Measurements from ENCODE around the gene ACKR2. TPM values are rescaled to one million over a fixed set of nuclear protein-coding genes. Genes with fewer than 3 reads are reported as not detected.

Gene ACKR2
- total RNA-seq, 1 donor from 2014 or later, result 7.9 TPM

- Histone ChIP-seq H3K9me3 (no peaks in the 10 kb centered on the region), H3K27ac (peak overlapping the region; percentile 43)
Measured at GRCh38 chr3:42822828-42823227, 13.6 kb downstream of the ACKR2 start.

GRCh38 chr3:42823351-42823750 is 14.1 kb downstream of the ACKR2 start:
- no peak for TF ChIP-seq POLR2A (IDR thresholded peaks at IDR 0.05)
- TF ChIP-seq CTCF (IDR thresholded peaks at IDR 0.05), result no peak
- peak in 1 of 2 donors; percentile 20 for TF ChIP-seq POLR2AphosphoS5 (IDR thresholded peaks at IDR 0.05; ENCODE audit: insufficient read depth in 1 of 2, low read depth in 1 of 2)
- DNase-seq (ENCODE audit: extremely low spot score in 2 of 2), result no peak
- no peaks in the 10 kb centered on the region for H3K27me3 ChIP-seq
- intact Hi-C loops (cut with DNase I), result no loop called here
- no peaks in the 10 kb centered on the region for H3K9me3 ChIP-seq
- H3K4me1 ChIP-seq, result peaks cover 17% of the 10 kb centered on the region
- no peak overlapping the region for H3K4me3 ChIP-seq
- H3K27ac ChIP-seq, result no peak overlapping the region
- H3K36me3 ChIP-seq, result no peaks in the 10 kb centered on the region

More at GRCh38 chr3:42822828-42823227, 13.6 kb downstream of the ACKR2 start:
- no peak for DNase-seq (ENCODE audit: extremely low spot score in 2 of 2)
- Histone ChIP-seq H3K27me3 (no peaks in the 10 kb centered on the region), H3K4me1 (peaks cover 17% of the 10 kb centered on the region), H3K36me3 (no peaks in the 10 kb centered on the region), H3K4me3 (no peak overlapping the region)
- TF ChIP-seq POLR2AphosphoS5 (IDR thresholded peaks at IDR 0.05; ENCODE audit: insufficient read depth in 1 of 2, low read depth in 1 of 2) (no peak), CTCF (IDR thresholded peaks at IDR 0.05) (no peak), POLR2A (IDR thresholded peaks at IDR 0.05) (no peak)
- intact Hi-C loops (cut with DNase I), result no loop called here

DNA sequence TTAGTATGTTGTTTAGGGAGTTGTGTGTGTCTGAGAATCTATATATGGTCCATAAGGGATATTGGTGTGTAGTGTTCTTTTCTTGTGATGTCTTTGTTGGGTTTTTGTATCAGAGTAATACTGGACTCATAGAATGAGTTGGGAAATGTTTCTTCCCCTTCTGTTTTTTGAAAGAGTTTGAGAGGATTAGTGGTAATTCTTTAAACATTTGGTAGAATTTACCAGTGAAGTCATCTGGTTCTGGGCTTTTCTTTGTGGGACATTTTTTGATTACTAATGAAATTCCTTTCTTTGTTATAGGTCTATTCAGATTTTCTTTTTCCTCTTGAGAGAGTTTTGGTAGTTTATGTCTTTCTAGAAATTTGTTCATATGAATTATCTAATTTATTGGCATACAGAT is 16.9 kb downstream of the ACKR2 start:
- no peak overlapping the region for H3K27ac ChIP-seq
- no peak overlapping the region for H3K4me3 ChIP-seq
- H3K27me3 ChIP-seq, result no peaks in the 10 kb centered on the region
- intact Hi-C loops (cut with DNase I), result no loop called here
- no peaks in the 10 kb centered on the region for H3K9me3 ChIP-seq
- DNase-seq (ENCODE audit: extremely low spot score in 2 of 2), result no peak
- H3K4me1 ChIP-seq, result no peaks in the 10 kb centered on the region
- no peaks in the 10 kb centered on the region for H3K36me3 ChIP-seq
- no peak for TF ChIP-seq POLR2A (IDR thresholded peaks at IDR 0.05)
- TF ChIP-seq POLR2AphosphoS5 (IDR thresholded peaks at IDR 0.05; ENCODE audit: insufficient read depth in 1 of 2, low read depth in 1 of 2), result no peak
- no peak for TF ChIP-seq CTCF (IDR thresholded peaks at IDR 0.05)

DNA sequence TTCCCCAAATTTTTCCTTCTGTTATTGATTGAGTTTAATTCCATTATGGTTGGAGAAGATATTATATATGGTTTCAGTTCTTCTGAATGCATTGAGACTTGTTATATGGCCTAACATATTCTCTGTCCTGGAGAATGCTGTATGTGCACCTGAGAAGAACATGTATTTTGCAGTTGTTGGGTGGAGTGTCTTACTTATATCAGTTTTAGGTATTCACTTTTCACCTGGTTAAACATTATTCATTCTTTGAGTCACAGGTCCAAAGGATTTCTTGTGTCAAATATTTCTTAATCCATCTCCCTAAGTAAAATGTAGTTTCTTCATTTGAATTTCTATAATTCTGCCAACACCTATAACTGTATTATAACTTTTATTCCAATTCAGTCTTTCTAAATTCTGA is 17.8 kb downstream of the ACKR2 start:
- Histone ChIP-seq H3K4me1 (no peaks in the 10 kb centered on the region), H3K27ac (no peak overlapping the region), H3K9me3 (no peaks in the 10 kb centered on the region), H3K36me3 (no peaks in the 10 kb centered on the region), H3K4me3 (no peak overlapping the region), H3K27me3 (no peaks in the 10 kb centered on the region)
- no peak for TF ChIP-seq CTCF (IDR thresholded peaks at IDR 0.05)
- TF ChIP-seq POLR2AphosphoS5 (IDR thresholded peaks at IDR 0.05; ENCODE audit: insufficient read depth in 1 of 2, low read depth in 1 of 2), result no peak
- TF ChIP-seq POLR2A (IDR thresholded peaks at IDR 0.05), result no peak
- intact Hi-C loops (cut with DNase I), result no loop called here
- no peak for DNase-seq (ENCODE audit: extremely low spot score in 2 of 2)

DNA sequence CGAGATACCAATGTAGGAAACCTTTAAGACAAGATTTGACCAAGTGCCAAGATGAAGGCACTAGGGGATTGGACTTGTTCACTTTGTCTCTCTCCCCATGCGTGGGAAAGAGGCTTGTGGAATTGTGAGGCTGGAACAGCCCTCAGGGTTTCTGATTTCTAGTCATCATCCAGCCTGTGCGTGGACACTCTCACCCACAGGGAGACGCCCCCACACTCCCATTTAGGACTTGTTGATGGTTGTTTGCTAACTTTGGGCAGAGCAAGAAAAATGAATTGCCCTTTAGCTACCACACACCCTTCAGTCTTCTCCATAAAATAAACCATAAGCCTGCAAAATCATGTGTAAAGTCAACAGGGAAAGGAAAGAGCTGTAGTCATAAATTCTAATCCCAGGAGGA is 18.4 kb downstream of the ACKR2 start:
- DNase-seq (ENCODE audit: extremely low spot score in 2 of 2), result no peak
- intact Hi-C loops (cut with DNase I), result no loop called here
- no peak overlapping the region for H3K4me3 ChIP-seq
- no peaks in the 10 kb centered on the region for H3K4me1 ChIP-seq
- TF ChIP-seq POLR2A (IDR thresholded peaks at IDR 0.05) (no peak), POLR2AphosphoS5 (IDR thresholded peaks at IDR 0.05; ENCODE audit: insufficient read depth in 1 of 2, low read depth in 1 of 2) (no peak), CTCF (IDR thresholded peaks at IDR 0.05) (no peak)
- no peaks in the 10 kb centered on the region for H3K9me3 ChIP-seq
- no peaks in the 10 kb centered on the region for H3K27me3 ChIP-seq
- no peak overlapping the region for H3K27ac ChIP-seq
- no peaks in the 10 kb centered on the region for H3K36me3 ChIP-seq
